Measurements from ENCODE around the gene RSPH3. TPM values are rescaled to one million over a fixed set of nuclear protein-coding genes. Genes with fewer than 3 reads are reported as not detected.

Gene RSPH3
- total RNA-seq, 1 experiment from 2014 or later, result 3.1 TPM

DNA sequence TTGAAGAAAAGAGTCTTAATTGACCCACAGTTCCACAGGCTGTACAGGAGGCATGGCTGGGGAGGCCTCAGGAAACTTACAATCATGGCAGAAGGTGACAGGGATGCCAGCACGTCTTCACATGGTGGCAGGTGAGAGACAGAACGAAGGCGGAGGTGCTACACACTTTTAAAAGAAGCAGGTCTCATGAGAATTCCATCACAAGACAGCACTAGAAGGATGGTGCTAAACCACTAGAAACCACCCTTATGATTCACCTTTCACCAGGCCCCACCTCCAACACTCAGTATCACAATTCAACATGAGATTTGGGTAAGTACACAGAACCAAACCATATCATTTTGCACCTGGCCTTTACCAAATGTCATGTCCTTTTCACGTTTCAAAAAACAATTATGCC, 23.9 kb upstream of the RSPH3 start:
- no peak overlapping the region for H2AFZ ChIP-seq (ENCODE audit: low read length)
- intact Hi-C loops (cut with micrococcal nuclease), result no loop called here
- ChIA-PET CTCF (no interaction called here), POLR2A (ENCODE audit: unreplicated experiment) (interaction anchor here (0.6 kb wide), 1 partner anchor 123 kb away, joined by 3 read pairs; no protein-coding TSS in a partner anchor)
- H4K20me1 ChIP-seq (ENCODE audit: low read length), result no peaks in the 10 kb centered on the region
- DNase-seq, result no peak
- H3K4me3 ChIP-seq (ENCODE audit: low read length), result no peak overlapping the region
- no peak overlapping the region for H3K27ac ChIP-seq (ENCODE audit: low read length)
- no peaks in the 10 kb centered on the region for H3K79me2 ChIP-seq (ENCODE audit: low read length)
- no peaks in the 10 kb centered on the region for H3K36me3 ChIP-seq (ENCODE audit: low read depth, low read length)
- no peaks in the 10 kb centered on the region for H3K27me3 ChIP-seq (ENCODE audit: low read length)
- TF ChIP-seq EZH2phosphoT487 (IDR thresholded peaks at IDR 0.05; ENCODE audit: borderline replicate concordance, low read length), result no peak
- no peak for TF ChIP-seq CTCF (conservative IDR thresholded peaks at IDR 0.05; ENCODE audit: low read depth, low read length)
- no TSS peak for BruUV-seq (replicated peaks)
- H3K9ac ChIP-seq (ENCODE audit: low read length), result no peak overlapping the region
- H3F3A ChIP-seq (ENCODE audit: low read length, unreplicated experiment), result no peaks in the 10 kb centered on the region
- no peak for ATAC-seq
- no peak overlapping the region for H3K4me2 ChIP-seq (ENCODE audit: low read length)
- H3K9me3 ChIP-seq (ENCODE audit: low read length), result no peaks in the 10 kb centered on the region
- no peaks in the 10 kb centered on the region for H3K4me1 ChIP-seq (ENCODE audit: insufficient read depth, low read length)
- H3K9me2 ChIP-seq (replicated peaks; ENCODE audit: low read length), result no peaks in the 10 kb centered on the region

DNA sequence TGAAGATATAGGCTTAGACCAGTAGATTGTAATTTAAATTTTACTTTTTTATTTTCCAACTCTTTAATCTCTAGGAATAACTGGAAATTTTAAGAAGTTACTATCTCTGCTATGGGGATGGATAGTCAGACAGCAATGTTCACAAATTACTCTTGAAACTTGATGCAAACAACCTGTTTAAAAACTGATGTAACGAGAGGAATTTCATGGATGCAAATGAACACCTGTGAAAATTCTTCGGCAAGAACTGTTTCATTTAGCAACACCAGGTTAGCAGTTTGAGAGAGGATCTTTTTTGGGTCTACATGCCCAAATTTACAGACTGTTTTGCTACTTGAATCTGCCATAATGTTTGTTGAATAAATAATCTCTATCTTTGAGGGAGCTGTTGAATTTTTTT, 20.0 kb upstream of the RSPH3 start:
- H4K20me1 ChIP-seq (ENCODE audit: low read length), result no peaks in the 10 kb centered on the region
- H2AFZ ChIP-seq (ENCODE audit: low read length), result no peak overlapping the region
- H3K4me1 ChIP-seq (ENCODE audit: insufficient read depth, low read length), result no peaks in the 10 kb centered on the region
- no peaks in the 10 kb centered on the region for H3K9me2 ChIP-seq (replicated peaks; ENCODE audit: low read length)
- intact Hi-C loops (cut with micrococcal nuclease), result no loop called here
- H3K79me2 ChIP-seq (ENCODE audit: low read length), result no peaks in the 10 kb centered on the region
- H3F3A ChIP-seq (ENCODE audit: low read length, unreplicated experiment), result no peaks in the 10 kb centered on the region
- CTCF ChIA-PET, result no interaction called here
- TF ChIP-seq EZH2phosphoT487 (IDR thresholded peaks at IDR 0.05; ENCODE audit: borderline replicate concordance, low read length), result no peak
- no peaks in the 10 kb centered on the region for H3K9me3 ChIP-seq (ENCODE audit: low read length)
- ATAC-seq (no peak), DNase-seq (no peak)
- POLR2A ChIA-PET (ENCODE audit: unreplicated experiment), result no interaction called here
- H3K27ac ChIP-seq (ENCODE audit: low read length), result no peak overlapping the region
- no peak overlapping the region for H3K4me2 ChIP-seq (ENCODE audit: low read length)
- no peaks in the 10 kb centered on the region for H3K36me3 ChIP-seq (ENCODE audit: low read depth, low read length)
- no TSS peak for BruUV-seq (replicated peaks)
- no peak overlapping the region for H3K9ac ChIP-seq (ENCODE audit: low read length)
- H3K4me3 ChIP-seq (ENCODE audit: low read length), result no peak overlapping the region
- H3K27me3 ChIP-seq (ENCODE audit: low read length), result no peaks in the 10 kb centered on the region

DNA sequence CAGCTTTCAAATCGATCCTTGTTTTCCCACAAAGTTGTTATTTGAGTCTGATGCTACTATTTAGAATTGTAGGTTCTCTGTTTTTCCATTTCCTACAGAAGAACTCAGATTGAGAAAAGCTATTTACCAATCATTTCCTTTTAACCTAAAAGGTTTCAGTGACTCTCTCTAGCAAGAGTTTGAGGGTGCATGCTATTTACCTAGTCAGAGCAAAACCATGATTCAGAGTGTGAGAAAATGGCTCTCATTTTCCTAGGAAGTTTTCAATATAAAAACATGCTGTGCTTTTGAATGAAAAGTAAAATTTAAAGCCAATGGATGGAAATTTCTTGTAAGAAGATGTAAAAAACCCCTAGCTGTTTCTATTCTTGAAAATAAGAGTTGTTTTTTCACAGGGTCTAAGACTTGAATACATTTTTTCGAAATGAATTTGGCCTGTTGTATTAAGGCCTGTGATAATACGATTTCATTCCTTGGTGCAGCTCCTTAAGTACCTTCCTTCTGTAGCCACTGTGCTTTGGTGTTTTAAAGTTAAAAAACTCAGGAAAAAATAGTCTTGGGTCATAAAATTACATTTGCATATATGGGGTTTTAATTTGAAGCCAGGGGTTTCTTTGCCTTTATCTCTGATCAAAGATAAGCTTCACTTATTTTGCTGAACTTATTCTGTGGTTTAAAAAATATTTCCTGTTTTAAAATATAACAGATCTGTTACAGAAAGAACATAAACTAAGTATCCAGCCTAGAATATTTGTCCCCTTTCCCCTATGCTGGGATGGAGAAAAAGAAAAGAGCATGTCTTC, 18.0 kb upstream of the RSPH3 start:
- Histone ChIP-seq H4K20me1 (ENCODE audit: low read length) (no peaks in the 10 kb centered on the region), H3F3A (ENCODE audit: low read length, unreplicated experiment) (no peaks in the 10 kb centered on the region), H3K9me3 (ENCODE audit: low read length) (no peaks in the 10 kb centered on the region), H3K4me3 (ENCODE audit: low read length) (no peak overlapping the region), H3K79me2 (ENCODE audit: low read length) (no peaks in the 10 kb centered on the region), H3K4me2 (ENCODE audit: low read length) (no peak overlapping the region), H3K27ac (ENCODE audit: low read length) (no peak overlapping the region), H3K4me1 (ENCODE audit: insufficient read depth, low read length) (no peaks in the 10 kb centered on the region), H3K36me3 (ENCODE audit: low read depth, low read length) (no peaks in the 10 kb centered on the region), H3K9me2 (replicated peaks; ENCODE audit: low read length) (no peaks in the 10 kb centered on the region), H2AFZ (ENCODE audit: low read length) (no peak overlapping the region), H3K9ac (ENCODE audit: low read length) (no peak overlapping the region), H3K27me3 (ENCODE audit: low read length) (no peaks in the 10 kb centered on the region)
- no peak for TF ChIP-seq EZH2 (IDR thresholded peaks at IDR 0.05; ENCODE audit: low read length, unreplicated experiment)
- ChIA-PET CTCF (no interaction called here), POLR2A (ENCODE audit: unreplicated experiment) (no interaction called here)
- no TSS peak for BruUV-seq (replicated peaks)
- intact Hi-C loops (cut with micrococcal nuclease), result no loop called here
- ATAC-seq, result no peak
- DNase-seq, result no peak

GRCh38 chr6:159014406-159014805, 14.4 kb upstream of the RSPH3 start:
- no peak for TF ChIP-seq EZH2 (IDR thresholded peaks at IDR 0.05; ENCODE audit: low read length, unreplicated experiment)
- TF ChIP-seq CTCF (conservative IDR thresholded peaks at IDR 0.05; ENCODE audit: low read depth, low read length), result no peak
- no peak for TF ChIP-seq EZH2phosphoT487 (IDR thresholded peaks at IDR 0.05; ENCODE audit: borderline replicate concordance, low read length)
- ATAC-seq (no peak), DNase-seq (no peak)
- no peak overlapping the region for H3K27ac ChIP-seq (ENCODE audit: low read length)
- no TSS peak for BruUV-seq (replicated peaks)
- CTCF ChIA-PET, result no interaction called here
- H3K9me2 ChIP-seq (replicated peaks; ENCODE audit: low read length), result no peaks in the 10 kb centered on the region
- H4K20me1 ChIP-seq (ENCODE audit: low read length), result no peaks in the 10 kb centered on the region
- H2AFZ ChIP-seq (ENCODE audit: low read length), result no peak overlapping the region
- POLR2A ChIA-PET (ENCODE audit: unreplicated experiment), result no interaction called here
- no peaks in the 10 kb centered on the region for H3K4me1 ChIP-seq (ENCODE audit: insufficient read depth, low read length)
- H3K36me3 ChIP-seq (ENCODE audit: low read depth, low read length), result no peaks in the 10 kb centered on the region
- H3K4me2 ChIP-seq (ENCODE audit: low read length), result no peak overlapping the region
- no peaks in the 10 kb centered on the region for H3K9me3 ChIP-seq (ENCODE audit: low read length)
- no peaks in the 10 kb centered on the region for H3K79me2 ChIP-seq (ENCODE audit: low read length)
- intact Hi-C loops (cut with micrococcal nuclease), result no loop called here
- no peaks in the 10 kb centered on the region for H3F3A ChIP-seq (ENCODE audit: low read length, unreplicated experiment)
- no peaks in the 10 kb centered on the region for H3K27me3 ChIP-seq (ENCODE audit: low read length)
- no peak overlapping the region for H3K9ac ChIP-seq (ENCODE audit: low read length)
- no peak overlapping the region for H3K4me3 ChIP-seq (ENCODE audit: low read length)

Data from PC-3 (cell line).